Fibroblast of mammary gland (primary cell): ENCODE data around the gene NET1.

Source experiments
- DNase-seq: peaks from one replicate; pipeline ENCODE4 v3.0.0-alpha.2; 2010; ENCODE audit warnings: low read depth
- H3K4me3 ChIP-seq: 2 replicates; pipeline ENCODE4 v1.5.1; 2011; ENCODE audit warnings: low read depth, mild to moderate bottlenecking, low read length, moderate library complexity; ENCODE audit not compliant: control insufficient read depth
- CTCF ChIP-seq: conservative IDR thresholded peaks from 2 replicates; pipeline ENCODE4 v1.5.1; 2011; ENCODE audit warnings: low read depth, low read length, inconsistent platforms; ENCODE audit not compliant: control insufficient read depth, insufficient read depth

Gene NET1

GRCh38 chr10:5496261-5497250 lies 84.2 kb downstream of the NET1 start:
- no peak for TF ChIP-seq CTCF
- no peak for DNase-seq
- no peak overlapping the region for H3K4me3 ChIP-seq

DNA sequence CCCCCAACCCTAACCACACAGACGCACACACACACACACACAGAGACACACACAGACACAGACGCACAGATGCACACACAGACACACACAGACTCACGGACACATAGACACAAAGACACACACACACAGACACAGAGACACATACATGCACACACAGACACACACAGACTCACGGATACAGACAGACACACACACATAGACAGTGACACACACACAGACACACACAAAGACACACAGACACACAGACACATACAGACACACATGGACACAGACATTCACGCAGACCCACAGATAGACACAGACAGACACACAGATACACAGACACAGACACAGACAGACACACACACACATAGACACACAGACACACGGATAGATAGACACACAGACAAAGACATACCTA lies 84.9 kb downstream of the NET1 start:
- no peak overlapping the region for H3K4me3 ChIP-seq
- TF ChIP-seq CTCF: no peak
- no peak for DNase-seq

DNA sequence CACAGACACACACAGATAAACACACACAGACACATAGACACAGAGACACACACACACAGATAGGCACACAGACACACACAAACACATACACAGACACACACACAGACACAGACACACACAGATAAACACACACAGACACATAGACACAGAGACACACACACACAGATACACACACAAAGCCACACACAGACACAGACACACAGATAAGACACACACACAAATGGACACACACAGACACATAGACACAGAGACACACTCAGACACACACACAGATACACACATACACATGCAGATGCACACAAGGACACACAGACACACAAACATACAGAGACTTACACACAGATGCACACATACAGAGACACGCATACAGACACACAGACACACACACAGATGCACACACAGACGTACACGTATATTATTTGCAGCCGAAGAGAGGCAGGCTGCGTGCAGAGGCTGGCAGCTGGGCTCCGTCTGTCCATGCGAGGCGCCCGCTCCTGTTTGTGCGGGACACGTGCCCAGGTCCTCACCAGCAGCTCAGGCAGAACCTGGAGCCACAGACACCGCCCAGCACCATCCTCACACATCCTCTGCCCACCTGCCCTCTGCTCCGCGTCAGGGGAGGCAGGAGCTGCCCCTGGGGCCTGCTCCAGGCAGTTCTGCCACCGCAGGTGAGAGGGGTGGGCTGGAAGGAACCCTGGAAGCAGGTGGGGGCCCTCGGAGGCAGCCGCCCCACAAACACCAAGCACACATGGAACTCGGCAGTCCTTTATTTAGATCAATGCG lies 85.8 kb downstream of the NET1 start:
- TF ChIP-seq CTCF: no peak
- DNase-seq: no peak

GRCh38 chr10:5498791-5499492 lies 86.6 kb downstream of the NET1 start:
- no peak for DNase-seq
- no peak for TF ChIP-seq CTCF
- H3K4me3 ChIP-seq: no peak overlapping the region

More for the DNA sequence above, 85.8 kb downstream of the NET1 start:
- H3K4me3 ChIP-seq: no peak overlapping the region

DNA sequence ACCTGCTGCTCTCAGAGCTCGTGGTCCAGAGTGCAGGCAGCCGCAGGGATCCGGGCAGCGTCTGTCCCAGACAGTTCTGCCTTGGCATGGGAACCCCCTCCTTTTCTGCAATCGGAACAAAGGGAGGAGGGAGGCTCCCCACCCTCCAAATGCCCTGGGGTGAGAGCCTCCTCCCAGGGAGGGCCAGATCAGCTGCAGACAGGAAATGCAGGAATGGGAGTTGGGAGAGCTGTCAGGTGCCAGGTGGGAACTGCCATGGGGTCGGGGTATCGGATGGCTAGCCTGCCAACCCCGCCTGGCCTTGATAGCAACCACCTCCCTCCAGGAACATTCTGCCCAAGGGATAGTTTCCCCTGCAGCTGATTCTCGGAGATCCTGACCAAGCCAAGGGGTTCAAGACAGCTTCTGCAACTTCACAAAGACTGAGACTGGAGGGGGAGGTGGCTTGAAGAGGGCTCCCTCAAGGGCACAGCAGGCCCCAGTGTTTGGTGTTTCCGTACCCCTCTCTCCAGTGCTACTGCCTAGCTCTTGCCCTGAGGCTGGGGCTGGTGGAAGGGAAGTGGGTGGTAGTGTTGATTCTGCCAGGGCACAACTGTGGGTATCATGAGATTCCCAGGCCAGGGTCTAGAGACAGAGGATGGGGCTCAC lies 87.3 kb downstream of the NET1 start, which contains the start of gene CALML5:
TSS of gene CALML5 (minus strand) at position 78 of the 648 bp plus-strand sequence. CDS start 132 bp downstream, outside the sequence.
- TF ChIP-seq CTCF: no peak
- DNase-seq: no peak
- no peak within 1 kb of the TSS for H3K4me3 ChIP-seq
